T follicular helper cell (primary cell): ENCODE results near the gene TMEM131L.

Experiments
- DNase-seq: peaks from one replicate; pipeline ENCODE4 v3.0.0-alpha.2; 2020; ENCODE audit warnings: low read depth

Gene TMEM131L

GRCh38 chr4:153479101-153479500 is 12.9 kb downstream of the TMEM131L start:
- DNase-seq, result no peak

GRCh38 chr4:153480704-153481103 is 14.5 kb downstream of the TMEM131L start:
- DNase-seq, result no peak

- DNase-seq, result no peak
Measured at GRCh38 chr4:153481478-153481877, 15.3 kb downstream of the TMEM131L start.

GRCh38 chr4:153483432-153484418 is 17.6 kb downstream of the TMEM131L start:
- no peak for DNase-seq

- no peak for DNase-seq
Measured at GRCh38 chr4:153485359-153485758, 19.2 kb downstream of the TMEM131L start.

- DNase-seq, result no peak
Measured at GRCh38 chr4:153485860-153486259, 19.7 kb downstream of the TMEM131L start.

- no peak for DNase-seq
Measured at GRCh38 chr4:153486281-153487151, 20.4 kb downstream of the TMEM131L start.

GRCh38 chr4:153488006-153488891 is 22.1 kb downstream of the TMEM131L start:
- DNase-seq, result peak; percentile 73

- no peak for DNase-seq
Measured at GRCh38 chr4:153489856-153490558, 23.8 kb downstream of the TMEM131L start.

GRCh38 chr4:153490985-153491483 is 24.9 kb downstream of the TMEM131L start:
- DNase-seq, result no peak

GRCh38 chr4:153494562-153494961 is 28.4 kb downstream of the TMEM131L start:
- no peak for DNase-seq

GRCh38 chr4:153495480-153496193 is 29.5 kb downstream of the TMEM131L start:
- no peak for DNase-seq

- peak; percentile 48 for DNase-seq
Measured at GRCh38 chr4:153497091-153497531, 31.0 kb downstream of the TMEM131L start.

GRCh38 chr4:153497988-153498967 is 32.1 kb downstream of the TMEM131L start:
- DNase-seq, result no peak

- no peak for DNase-seq
Measured at GRCh38 chr4:153499005-153499404, 32.8 kb downstream of the TMEM131L start.

GRCh38 chr4:153501578-153501977 is 35.4 kb downstream of the TMEM131L start:
- no peak for DNase-seq

GRCh38 chr4:153502584-153502983 is 36.4 kb downstream of the TMEM131L start:
- DNase-seq, result no peak
